Superior temporal gyrus (tissue), 1 donor: ENCODE data around the gene TLE2.
A peak's percentile ranks its signal among the peaks of the same experiment; 100 is the strongest.

Experiments
- DNase-seq: peaks from one replicate; pipeline ENCODE4 v3.0.0-alpha.2; 2016; ENCODE audit errors: extremely low spot score

Gene TLE2

GRCh38 chr19:3029065-3029923, at the start of gene TLE2:
TLE2 (minus strand) TSS chr19:3029280; CDS start chr19:3028904, 376 bp downstream.
- no peak for DNase-seq

DNA sequence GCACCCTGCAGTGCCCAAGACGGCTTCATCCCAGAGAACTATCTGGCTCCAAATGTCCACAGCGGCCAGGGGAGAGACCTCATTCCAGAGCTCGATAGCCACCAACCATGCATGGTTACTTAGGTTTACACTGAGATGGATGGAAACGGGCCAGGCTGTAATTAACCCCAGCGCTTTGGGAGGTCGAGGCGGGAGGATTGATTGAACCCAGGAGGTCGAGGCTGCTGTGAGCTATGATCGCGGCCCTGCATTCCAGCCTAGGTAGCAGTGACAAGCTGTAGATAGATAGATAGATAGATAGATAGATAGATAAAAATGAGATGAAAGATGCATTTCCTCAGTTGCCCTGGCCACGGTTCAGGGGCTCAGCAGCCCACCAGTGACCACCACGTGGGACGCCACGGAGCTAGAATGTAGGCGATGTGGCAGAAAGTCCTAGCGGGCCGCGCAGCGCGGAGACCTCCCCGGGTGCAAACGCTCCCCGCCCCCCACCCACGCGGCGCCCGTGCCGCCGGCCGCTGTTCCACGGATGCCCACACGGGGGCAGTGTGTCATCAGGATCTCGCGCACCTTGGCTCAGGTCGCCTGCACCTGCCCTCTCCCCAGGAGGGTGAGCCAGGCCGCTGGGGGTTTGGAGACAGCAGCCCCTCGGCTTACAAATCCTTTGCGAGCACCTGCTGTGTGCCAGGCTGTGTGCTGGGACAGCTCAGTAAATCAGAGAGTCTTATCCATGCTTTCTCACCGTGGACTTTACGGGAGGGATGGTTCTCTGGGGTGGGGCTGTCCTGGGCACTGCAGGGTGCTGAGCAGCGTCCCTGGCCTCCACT, 46.7 kb upstream of the TLE2 start:
- no peak for DNase-seq

DNA sequence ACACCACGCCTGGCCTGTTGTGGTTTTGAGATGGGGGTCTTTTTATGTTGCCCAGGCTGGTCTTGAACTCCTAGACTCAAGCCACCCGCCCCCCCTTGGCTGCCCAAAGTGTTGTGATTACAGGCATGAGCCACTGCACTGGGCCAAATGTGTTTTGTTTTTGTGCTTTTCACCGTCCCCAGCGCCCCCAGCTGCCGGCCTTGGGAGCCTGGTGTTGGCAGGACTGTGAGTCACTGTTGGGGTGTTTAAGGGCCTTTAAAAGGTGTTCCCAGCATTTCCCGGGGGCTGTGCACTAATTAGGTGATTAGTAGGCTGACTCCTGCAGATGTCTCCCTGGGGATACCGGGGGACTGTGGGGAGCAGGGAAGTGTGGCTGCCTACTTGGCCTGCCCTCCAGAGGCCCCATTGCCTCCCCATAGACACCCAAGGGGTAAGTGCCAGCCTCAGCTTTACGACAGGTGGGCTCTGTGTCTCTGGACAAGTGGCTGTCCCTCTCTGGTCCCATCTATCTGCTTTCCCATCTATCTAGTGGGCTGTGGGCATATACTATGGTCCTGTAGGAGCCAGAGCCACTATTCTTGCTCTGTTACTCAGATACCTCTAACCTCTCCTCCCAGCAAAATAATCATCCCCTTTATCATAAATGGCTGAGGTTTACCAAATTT, 45.0 kb upstream of the TLE2 start:
- no peak for DNase-seq

- DNase-seq: no peak
These were observed 44.1 kb upstream of the TLE2 start for GRCh38 chr19:3073159-3073563.

GRCh38 chr19:3071768-3072167, 42.7 kb upstream of the TLE2 start:
- DNase-seq: no peak

DNA sequence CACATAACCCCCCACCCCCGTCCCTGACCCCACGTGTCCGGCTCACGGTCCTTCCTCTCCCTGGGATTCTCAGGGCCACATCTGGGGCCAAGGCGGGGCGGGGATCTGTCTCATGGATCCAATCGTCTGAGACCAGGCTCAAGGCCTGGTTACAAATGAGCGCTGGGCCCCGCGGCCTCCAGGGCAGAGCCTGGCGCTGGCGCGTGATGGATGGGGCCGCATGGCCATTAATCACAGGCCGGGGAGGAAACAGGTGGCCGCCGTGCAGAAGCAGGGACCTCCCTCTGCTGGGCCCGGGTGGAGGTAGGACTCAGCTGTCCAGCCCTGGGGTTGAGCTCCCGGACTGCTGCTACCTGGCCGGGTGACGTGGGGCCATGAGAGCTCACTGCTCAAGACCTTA, 39.0 kb upstream of the TLE2 start:
- DNase-seq: no peak

DNA sequence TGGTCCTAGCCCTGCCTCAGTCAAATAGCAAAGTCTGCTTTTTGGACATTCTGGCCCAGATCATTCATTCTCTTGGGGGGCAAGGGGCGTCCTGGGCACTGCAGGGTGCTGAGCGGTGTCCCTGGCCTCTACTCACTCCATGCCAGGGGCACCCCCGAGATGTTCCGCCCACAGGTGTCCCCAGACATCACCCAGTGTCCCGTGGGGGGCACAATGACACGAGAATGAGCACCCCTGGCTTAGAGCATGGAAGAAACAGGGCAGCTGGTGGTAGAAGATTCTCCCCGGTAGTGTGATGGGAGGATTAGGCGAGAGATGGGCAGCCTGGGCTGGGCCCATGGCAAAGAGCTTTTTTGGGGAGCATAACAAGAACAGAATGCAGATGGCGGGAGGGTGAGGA, 38.5 kb upstream of the TLE2 start:
- DNase-seq: no peak

- no peak for DNase-seq
These were observed 37.5 kb upstream of the TLE2 start for GRCh38 chr19:3066482-3067049.

DNA sequence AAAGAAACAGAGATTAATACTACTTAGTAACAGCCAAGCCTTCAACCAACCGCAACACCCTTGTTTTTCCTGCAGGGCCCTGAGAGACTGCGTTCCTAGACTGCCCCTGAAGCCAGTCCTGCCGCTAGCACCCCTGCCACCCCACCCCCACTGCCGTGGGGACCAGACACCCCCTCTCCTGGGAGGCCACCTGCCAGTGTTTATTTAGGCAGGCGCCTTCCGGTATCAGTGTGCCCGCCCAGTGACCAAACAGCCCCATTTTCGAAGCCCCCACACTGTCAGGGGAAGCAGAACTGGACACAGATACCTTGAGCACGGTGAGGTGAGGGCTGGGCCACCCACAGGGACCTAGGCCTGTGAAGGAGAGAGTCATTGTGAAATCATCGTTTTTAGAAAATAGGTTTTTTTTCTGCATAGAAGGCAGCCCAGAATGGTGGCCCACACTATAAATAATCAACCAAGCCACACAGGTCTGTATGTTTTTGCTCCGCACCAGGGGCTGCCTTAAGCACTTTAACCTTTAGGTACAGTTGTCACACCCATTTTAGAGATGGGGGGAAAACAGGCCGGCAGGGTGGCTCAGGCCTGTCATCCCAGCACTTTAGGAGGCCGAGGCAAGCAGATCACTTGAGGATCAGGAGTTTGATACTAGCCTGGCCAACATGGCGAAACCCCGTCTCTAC, 36.7 kb upstream of the TLE2 start:
- DNase-seq: no peak

DNA sequence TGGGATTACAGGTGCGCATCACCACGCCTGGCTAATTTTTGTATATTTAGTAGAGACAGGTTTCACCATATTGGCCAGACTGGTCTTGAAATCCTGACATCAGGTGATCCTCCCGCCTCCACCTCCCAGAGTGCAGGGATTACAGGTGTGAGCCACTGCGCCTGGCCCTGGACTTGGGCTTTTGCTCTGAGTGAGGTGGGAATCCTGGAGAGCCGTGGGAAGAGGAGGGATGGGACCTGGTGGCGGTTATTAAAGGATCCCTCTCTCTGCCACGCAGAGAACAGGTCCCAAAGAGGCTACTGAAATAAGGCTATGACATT, 34.9 kb upstream of the TLE2 start:
- no peak for DNase-seq

GRCh38 chr19:3062165-3063105, 33.4 kb upstream of the TLE2 start, which contains the start of gene TLE5:
TLE5 (minus strand) TSS chr19:3062495; CDS start chr19:3062200, 295 bp downstream.
- no peak for DNase-seq

DNA sequence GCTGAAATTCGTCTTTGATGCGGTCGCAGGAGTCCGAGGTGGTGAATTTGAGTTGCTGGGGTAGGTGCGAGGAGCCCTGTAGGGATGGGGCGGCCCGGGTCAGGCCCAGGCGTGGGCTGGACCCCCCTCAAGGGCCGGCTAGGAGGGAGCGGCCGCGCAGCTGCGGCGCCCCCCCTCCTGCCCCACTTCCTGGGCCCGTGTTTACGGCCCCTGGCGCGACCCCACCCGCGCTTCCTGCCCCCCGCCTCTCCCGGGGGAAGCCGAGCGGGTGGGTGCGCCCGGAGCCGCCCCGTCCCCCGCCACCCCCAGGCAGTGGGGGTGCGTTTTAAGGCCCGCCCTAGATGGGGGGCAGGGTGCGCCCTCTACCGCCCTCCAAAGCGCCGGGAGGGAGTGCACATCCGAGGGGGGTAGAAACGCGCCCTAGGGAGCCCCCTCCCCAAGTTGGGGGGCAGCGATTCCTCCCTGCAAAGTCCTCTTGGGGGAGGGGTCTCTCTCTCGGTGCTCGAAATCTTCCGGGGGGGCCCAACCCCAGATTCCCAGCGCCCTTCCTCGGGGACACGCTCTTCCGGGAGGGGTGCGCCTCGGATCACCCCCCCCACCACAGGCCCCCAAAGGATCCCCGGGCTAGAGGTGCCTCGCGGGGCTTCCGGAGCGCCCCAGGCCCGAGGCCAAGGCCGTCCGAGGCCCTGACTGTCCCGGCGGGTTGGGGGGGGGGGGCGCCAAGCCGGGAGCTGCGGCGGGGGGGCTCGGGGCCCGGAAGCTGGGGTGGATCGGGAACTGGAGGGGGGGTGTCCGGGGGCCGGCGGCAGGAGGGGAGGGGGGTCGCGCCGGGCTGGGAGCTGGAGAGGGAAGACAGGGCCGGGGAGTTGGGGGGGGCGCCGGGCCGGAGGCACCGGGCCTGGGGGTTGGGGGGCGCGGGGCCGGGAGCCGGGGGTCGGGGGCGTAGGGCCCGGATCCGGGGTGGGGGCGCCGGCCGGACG, 32.4 kb upstream of the TLE2 start:
- peak; percentile 33 for DNase-seq

DNA sequence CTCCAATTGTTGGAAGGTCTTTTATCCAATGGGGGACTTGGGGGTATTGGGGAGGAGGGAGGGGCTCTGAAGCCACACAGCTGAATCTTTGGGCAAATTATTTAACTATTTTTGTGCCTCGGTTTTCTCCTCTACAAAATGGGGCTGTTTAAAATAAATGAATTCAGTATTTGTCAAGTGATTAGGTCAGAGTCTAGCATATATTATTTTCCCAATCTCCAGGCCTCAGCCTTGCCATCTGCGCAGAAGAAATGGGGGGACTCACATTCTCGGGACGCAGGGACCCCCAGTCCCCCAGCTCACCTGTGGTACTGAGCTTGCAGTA, 31.7 kb upstream of the TLE2 start:
- DNase-seq: no peak

GRCh38 chr19:3059653-3060052, 30.6 kb upstream of the TLE2 start:
- no peak for DNase-seq

DNA sequence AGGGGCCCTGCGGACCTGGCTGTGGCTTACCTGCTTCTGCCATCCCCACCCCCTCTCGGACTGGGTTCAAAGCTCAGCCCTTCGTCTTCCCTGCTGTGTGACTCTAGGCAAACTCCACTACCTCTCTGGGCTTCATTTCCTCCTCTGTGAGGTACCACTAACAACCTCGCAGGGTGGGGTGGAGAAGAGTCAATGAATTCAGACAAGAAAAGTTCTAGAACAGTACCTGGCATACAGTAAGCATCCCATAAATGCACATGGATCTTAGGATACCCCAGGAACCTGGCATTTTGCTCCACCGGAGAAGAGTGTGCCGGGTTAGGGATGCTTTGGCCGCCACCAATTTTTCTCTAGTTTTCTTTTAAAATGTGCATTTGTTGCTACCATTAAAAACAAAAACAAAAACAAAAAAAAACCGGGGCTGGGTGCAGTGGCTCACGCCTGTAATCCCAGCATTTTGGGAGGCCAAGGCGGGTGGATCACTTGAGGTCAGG, 29.8 kb upstream of the TLE2 start:
- DNase-seq: no peak

DNA sequence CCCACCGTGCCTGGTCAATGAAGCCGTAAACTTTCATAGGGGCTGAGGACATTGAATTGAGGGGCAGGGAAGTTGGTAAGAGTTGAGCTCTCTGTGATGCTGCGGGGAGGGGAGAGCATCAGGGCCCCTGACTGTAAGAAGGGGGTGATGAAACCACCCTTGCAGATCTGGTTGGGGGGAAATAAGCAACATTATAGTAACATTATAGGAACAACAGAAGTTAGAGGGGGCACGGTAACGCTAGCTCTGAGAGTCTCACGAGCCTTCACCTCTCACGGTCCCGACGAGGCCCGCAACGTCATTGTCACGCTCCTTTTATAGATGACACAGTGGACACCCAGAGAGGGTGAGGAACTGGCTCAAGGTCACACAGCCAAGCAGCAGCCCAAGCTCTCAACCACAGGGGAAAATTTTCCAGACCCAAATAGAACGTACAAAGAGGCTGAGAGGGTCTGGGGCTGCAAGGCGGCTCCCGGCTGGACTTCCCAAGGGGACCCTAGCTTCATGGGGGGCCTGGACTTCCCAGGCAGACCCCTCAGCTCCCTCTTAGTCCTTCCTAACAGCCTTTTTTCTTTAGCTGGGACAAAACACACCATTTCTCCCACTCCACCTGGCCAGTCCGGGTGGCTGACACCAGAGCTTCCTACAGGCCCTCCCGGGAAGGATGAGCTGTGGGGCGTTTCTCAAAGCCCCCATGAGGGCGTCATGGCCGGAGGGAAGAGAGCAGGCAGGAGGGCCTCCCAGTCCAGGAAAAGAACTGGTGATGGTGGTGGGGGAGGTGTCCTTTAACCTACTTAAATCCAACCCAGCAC, 29.1 kb upstream of the TLE2 start:
- DNase-seq: no peak

- DNase-seq: peak; percentile 45
These were observed 28.2 kb upstream of the TLE2 start for GRCh38 chr19:3057275-3057714.

GRCh38 chr19:3056417-3057088, 27.5 kb upstream of the TLE2 start:
- no peak for DNase-seq
